VCaP (cell line): ENCODE results near the gene MRPL37.

Source experiments
- H3K27ac ChIP-seq: fragments of 450-650 bp; 2 replicates; pipeline ENCODE4 v1.5.1; 2017
- TF ChIP-seq, protein P1 (sequence below): fragments of 450-650 bp; conservative IDR thresholded peaks from 2 replicates; pipeline ENCODE4 v1.5.1; 2017; ENCODE audit warnings: mild to moderate bottlenecking, moderate library complexity

MRPL37 gene

DNA sequence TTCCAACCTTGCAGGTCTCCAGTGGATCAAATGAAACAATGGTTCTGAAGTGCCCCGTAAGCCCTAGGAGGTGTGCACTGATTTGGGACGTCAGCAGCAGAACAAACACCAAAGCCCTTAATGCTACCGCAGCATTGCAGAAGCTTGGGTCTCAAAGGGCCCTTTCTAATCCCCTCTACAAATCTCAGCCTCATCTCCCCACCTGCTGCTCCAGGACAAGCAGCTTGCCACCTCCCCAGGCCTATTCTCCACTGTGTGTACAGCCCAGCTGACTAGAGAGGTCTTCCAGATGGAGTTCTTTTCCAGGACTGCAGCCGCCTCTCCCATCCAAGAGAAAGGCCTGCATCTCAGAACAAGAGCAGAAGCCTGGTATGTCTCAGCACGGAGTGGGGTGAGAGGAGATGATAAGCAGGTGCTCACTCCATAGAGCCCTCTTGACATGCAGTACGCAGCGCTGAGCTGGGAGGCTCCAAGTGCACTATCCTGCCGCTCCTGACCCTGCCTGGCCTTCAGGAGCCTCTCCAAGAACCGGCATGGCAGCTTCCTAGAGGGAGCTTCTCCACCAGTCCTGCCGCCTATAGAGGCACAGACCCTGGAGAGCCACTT, 46.3 kb downstream of the MRPL37 start:
- no peak overlapping the region for H3K27ac ChIP-seq
- TF ChIP-seq, protein P1, sequence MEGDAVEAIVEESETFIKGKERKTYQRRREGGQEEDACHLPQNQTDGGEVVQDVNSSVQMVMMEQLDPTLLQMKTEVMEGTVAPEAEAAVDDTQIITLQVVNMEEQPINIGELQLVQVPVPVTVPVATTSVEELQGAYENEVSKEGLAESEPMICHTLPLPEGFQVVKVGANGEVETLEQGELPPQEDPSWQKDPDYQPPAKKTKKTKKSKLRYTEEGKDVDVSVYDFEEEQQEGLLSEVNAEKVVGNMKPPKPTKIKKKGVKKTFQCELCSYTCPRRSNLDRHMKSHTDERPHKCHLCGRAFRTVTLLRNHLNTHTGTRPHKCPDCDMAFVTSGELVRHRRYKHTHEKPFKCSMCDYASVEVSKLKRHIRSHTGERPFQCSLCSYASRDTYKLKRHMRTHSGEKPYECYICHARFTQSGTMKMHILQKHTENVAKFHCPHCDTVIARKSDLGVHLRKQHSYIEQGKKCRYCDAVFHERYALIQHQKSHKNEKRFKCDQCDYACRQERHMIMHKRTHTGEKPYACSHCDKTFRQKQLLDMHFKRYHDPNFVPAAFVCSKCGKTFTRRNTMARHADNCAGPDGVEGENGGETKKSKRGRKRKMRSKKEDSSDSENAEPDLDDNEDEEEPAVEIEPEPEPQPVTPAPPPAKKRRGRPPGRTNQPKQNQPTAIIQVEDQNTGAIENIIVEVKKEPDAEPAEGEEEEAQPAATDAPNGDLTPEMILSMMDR = no peak

DNA sequence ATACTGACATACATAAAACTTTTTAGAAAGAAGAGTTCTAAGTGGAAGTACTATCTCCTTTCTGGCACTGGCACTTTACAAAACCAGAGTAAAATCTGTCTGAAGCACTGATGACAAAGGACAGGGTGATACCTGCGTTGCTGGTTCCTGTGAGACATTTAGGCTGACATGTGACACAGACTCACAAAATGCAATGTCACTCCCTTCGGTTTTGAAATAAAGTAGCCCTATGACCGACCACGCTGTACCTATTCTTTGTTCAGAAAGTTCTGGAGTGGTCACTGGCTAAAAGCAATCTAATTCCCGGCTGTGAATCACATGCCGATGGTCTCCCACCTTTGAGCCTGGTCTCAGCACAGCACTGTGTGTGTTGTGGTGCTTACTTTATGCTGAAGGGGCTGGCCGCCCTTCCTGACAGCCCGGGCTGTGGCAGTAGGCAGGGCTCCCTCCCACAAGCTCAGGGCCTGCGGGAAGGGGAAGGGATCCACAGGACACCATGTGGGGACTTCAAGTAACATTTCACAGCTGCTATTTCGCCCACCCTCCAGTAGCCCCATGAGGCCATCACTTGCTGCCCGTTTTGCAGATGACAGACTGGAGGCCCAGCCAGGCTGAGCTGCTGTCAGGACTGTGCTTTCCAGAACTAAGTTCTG, 48.0 kb downstream of the MRPL37 start:
- TF ChIP-seq, protein P1 = no peak
- no peak overlapping the region; the same call in 1 of the 2 replicates for H3K27ac ChIP-seq

DNA sequence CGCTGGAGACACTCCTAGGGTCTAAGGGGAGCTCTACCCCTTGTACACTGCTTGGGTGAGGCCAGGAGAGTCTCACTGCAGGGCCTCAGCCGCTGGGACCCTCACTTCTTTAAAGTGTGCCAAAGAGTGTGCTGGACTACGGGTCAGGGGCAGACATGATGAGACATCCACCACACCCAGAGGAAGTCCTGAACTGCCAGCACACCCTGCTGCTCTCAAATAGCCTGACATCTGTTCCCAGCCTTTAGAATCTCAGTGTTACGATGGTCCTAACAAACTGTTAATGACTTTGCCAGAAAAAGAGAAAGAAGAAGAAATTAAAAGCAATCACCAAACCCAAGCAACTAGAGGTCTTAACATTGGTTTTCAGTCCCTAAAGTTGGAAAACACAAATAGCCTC, 49.0 kb downstream of the MRPL37 start:
- TF ChIP-seq, protein P1 = no peak
- H3K27ac ChIP-seq = no peak overlapping the region

DNA sequence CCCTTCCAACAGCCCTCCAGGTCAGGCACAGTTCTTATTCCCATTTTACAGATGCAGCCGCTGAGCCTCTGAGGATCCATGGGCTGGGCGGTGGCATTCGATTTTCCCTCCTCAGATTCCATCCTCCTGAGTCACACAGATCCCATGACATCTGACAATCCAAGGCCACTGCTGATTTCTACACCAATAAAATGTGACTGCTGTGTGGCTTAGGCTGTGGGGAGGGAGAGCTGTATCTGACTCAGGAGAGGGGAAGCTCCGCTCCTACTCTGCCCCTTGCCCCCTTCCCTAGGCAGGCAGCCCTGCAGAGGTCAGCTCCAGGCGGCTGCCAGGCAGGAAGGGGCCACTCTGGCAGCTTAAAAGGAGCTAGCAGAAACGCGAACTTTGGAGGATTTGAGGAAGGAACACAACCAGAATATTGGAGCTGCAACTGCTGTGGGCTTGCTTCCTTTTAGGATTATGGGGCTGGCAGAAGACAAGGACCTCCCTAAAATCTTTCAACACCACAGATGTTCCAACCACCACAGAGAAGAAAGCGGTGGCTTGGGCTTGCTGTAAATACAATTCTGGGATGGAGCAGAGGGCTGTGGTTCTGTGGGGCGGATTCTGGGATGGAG, 50.0 kb downstream of the MRPL37 start:
- H3K27ac ChIP-seq = no peak overlapping the region
- TF ChIP-seq, protein P1 = no peak

GRCh38 chr1:54250670-54251069, 50.7 kb downstream of the MRPL37 start:
- no peak overlapping the region for H3K27ac ChIP-seq
- TF ChIP-seq, protein P1 = no peak

GRCh38 chr1:54252371-54252936, 52.5 kb downstream of the MRPL37 start:
- TF ChIP-seq, protein P1 = no peak
- H3K27ac ChIP-seq = no peak overlapping the region

- no peak overlapping the region for H3K27ac ChIP-seq
- TF ChIP-seq, protein P1 = no peak
Observed at GRCh38 chr1:54253480-54253879, 53.5 kb downstream of the MRPL37 start.
